GM18861 (cell line): Measurements from ENCODE around the gene CLNK.

Experiments
- ATAC-seq: cut with Tn5 transposase; IDR thresholded peaks from one replicate; pipeline ENCODE4 v1.9.1; 2021; ENCODE audit not compliant: unreplicated experiment

CLNK gene

GRCh38 chr4:10701702-10702460, 17.3 kb upstream of the CLNK start:
- no peak for ATAC-seq

GRCh38 chr4:10701161-10701560, 16.6 kb upstream of the CLNK start:
- no peak for ATAC-seq

- ATAC-seq: no peak
These were observed 13.6 kb upstream of the CLNK start for GRCh38 chr4:10698172-10698571.

GRCh38 chr4:10697086-10697485, 12.5 kb upstream of the CLNK start:
- ATAC-seq: no peak

- no peak for ATAC-seq
These were observed 11.7 kb upstream of the CLNK start for GRCh38 chr4:10696253-10696652.

- no peak for ATAC-seq
These were observed 10.3 kb upstream of the CLNK start for GRCh38 chr4:10694828-10695209.

- ATAC-seq: no peak
These were observed 9.7 kb upstream of the CLNK start for GRCh38 chr4:10694151-10694827.

GRCh38 chr4:10691651-10692050, 7.1 kb upstream of the CLNK start:
- no peak for ATAC-seq

- ATAC-seq: peak; percentile 38
These were observed 5.8 kb upstream of the CLNK start for GRCh38 chr4:10690185-10690907.

- ATAC-seq: no peak
These were observed 4.3 kb upstream of the CLNK start for GRCh38 chr4:10688846-10689245.

GRCh38 chr4:10688022-10688421, 3.5 kb upstream of the CLNK start:
- ATAC-seq: no peak

- no peak for ATAC-seq
These were observed 3.0 kb upstream of the CLNK start for GRCh38 chr4:10687526-10687925.

- ATAC-seq: no peak
These were observed 2.2 kb downstream of the CLNK start for GRCh38 chr4:10682397-10682796.

GRCh38 chr4:10677796-10678497, 6.6 kb downstream of the CLNK start:
- ATAC-seq: peak; percentile 80

- ATAC-seq: peak; percentile 43
These were observed 10.7 kb downstream of the CLNK start for GRCh38 chr4:10673817-10674369.

GRCh38 chr4:10672379-10672778, 12.2 kb downstream of the CLNK start:
- ATAC-seq: no peak

- no peak for ATAC-seq
These were observed 12.8 kb downstream of the CLNK start for GRCh38 chr4:10671799-10672198.

- ATAC-seq: peak; percentile 95
These were observed 13.2 kb downstream of the CLNK start for GRCh38 chr4:10671366-10671765.

GRCh38 chr4:10670321-10670720, 14.2 kb downstream of the CLNK start:
- no peak for ATAC-seq

GRCh38 chr4:10667701-10668326, 16.8 kb downstream of the CLNK start:
- ATAC-seq: no peak

- ATAC-seq: no peak
These were observed 18.0 kb downstream of the CLNK start for GRCh38 chr4:10666616-10667015.
